Measurements from ENCODE around the gene PSTPIP2.
"Not testable (repeated sequence)": the region's sequence is repeated elsewhere in the genome, so short reads cannot be mapped to it uniquely, and the experiment has no call there.

Gene PSTPIP2

DNA sequence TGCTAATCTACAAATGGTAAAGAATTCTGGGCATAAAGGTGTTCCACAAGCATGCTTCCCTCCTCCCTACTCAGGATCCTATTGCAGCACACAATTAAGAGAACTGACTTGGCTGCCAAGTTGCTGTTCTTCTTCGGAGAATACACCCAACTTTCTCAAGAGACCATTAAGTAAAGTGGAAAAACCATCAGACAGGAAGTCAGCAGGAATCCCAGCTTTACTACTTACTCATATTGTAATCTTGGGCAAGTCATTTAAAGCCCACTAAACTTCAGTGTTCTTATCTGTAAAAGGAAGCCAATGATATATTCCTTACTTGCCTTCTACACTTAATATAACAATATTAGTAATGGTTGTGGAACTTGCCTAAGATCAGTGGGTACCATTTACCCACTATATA is 37.8 kb downstream of the PSTPIP2 start:
- no peak for DNase-seq

DNA sequence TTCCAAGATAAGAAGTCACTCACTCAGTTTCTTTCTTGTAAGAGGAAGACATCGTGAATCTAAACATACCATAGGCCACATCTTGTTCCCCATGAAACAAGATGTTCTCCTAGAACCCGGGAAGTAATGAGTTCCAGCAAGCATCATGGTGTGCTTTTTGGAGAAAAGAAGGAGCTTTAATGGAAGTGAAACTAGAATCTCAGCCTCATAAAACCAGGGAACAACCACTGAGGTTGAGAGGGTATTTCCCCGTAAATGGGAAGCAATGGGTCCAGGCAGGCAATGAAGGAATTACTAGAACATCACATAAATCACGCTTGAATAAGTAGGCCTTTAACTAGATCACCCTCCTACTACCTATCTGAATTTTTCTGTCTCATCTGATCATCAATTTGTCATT is 40.3 kb downstream of the PSTPIP2 start:
- DNase-seq, result no peak

DNA sequence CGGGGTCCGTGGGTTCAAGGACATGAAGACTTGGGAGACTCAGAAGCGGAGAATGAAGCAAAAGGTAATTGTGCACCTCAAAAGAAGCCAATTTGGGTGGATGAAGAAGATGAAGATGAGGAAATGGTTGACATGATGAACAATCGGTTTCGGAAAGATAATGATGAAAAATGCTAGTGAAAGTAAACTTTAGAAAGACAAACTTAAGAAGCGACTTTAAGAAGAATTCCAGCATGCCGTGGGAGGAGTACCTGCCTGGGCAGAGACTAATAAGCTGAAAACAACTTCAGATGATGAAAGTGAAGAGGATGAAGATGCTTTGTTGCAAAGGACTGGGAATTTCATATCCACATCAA is 43.5 kb downstream of the PSTPIP2 start:
- DNase-seq, result no peak

DNA sequence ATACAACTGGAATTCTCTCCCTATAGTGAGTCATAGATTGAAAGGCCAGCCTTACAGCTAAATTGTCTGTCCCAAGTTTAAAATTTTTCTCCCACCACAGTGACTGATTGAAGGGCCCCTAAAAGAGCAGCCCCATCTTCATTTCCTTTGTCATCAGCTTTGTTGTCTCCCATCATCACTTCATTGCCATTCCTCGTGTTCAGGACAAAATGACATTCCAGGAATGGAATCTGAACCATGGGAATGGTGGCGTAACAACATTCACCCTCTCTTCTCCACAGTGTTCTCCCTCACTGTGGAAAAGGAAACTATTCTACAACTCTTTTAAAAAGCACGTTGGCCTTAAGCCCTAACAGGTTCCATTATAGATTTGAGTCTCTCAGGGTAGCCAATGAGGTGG is 52.1 kb downstream of the PSTPIP2 start:
- DNase-seq, result no peak

DNA sequence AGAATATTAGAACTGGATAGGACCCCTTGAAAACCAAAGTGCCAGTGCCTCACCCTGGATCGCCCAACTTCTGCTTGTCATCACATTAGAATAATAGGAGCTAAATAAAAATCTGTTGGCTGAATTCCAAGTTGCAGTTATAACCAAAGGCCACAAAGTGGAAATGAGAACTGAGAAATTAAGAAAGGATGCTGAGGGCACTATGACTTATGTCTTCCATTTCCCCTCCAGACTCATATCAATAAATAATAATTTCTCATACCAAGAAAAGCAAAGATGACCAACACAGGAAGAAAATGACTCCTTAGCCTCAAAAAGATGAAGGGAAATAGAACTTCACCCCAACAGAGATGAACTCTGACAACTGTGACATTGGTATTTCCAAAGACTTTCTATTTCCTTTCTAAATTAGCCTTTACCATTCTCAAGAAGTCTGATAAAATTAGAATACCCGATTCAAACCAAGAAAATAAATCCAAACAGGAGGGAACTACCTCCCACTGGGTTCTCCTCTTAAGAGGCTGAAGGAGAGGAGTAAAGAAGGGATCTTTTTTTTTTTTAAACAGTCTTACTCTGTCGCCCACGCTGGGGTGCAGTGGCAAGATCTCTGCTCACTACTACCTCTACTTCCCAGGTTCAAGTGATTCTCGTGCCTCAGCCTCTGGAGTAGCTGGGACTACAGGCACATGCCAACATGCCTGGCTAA is 58.4 kb downstream of the PSTPIP2 start:
- DNase-seq, result no peak

DNA sequence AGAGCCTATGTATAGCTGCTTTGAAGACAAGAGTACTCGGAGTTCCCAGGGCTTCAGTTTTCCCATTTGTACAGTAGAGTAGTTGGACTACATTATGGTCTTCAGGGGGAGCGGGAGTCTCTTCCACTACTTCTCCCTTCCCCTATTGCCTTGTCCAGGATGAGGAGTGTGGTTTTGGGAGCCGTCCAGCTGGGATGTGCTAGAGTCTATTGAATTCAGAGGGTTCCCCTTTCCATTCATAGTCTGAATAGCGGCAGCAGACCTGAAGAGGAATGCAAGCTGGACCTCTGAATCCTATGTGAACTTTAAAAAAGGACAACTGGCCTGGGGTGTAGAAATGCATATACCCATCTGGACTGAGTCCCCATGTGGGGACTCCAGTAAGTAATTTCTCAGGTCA is 61.4 kb downstream of the PSTPIP2 start:
- DNase-seq, result no peak

GRCh38 chr18:46010050-46010449 is 62.0 kb downstream of the PSTPIP2 start:
- no peak for DNase-seq

- DNase-seq, result no peak
Observed at GRCh38 chr18:46009125-46009840, 62.8 kb downstream of the PSTPIP2 start.

- no peak for DNase-seq
Observed at GRCh38 chr18:46008531-46008930, 63.5 kb downstream of the PSTPIP2 start.

DNA sequence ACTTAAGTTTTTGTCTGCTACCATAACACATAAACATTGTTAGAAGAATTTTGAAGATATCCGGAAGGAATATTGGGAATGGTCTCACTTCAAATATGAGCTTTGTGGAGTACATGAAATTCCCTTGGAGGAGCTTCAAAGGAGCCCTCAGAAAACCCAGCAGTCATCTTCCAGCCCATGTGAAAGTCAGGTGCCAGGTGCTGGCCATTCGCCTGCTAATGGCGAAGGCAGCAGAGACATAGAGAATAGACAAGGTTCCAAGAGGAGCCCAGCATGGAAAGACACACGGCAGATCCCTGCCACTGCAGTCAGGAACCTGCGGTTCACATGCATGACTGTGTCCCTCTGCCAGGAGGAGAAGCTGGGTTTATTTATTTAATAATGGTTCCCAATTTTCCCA is 64.9 kb downstream of the PSTPIP2 start:
- no peak for DNase-seq

- no peak for DNase-seq
Observed at GRCh38 chr18:46002934-46003333, 69.1 kb downstream of the PSTPIP2 start.

- no peak for DNase-seq
Observed at GRCh38 chr18:46001892-46002291, 70.2 kb downstream of the PSTPIP2 start.

DNA sequence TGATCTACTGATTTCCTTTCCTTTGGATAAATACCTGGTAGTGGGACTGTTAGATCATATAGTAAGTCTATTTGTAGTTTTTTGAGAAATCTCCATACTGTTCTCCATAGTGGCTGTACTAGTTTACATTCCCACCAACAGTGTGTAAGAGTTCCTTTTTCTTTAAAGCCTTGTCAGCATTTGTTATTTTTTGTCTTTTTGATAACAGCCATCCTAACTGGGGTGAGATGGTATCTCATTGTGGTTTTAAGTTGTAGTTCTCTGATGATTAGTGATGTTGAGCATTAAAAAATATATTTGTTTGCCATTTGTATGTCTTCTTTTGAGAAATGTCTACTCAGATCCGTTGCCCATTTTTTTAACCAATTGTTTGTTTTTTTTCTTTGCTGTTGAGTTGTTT is 71.0 kb downstream of the PSTPIP2 start:
- DNase-seq, result no peak

GRCh38 chr18:45999536-45999935 is 72.5 kb downstream of the PSTPIP2 start:
- no peak for DNase-seq

GRCh38 chr18:45998244-45998643 is 73.8 kb downstream of the PSTPIP2 start:
- DNase-seq, result no peak

GRCh38 chr18:45997700-45998151 is 74.3 kb downstream of the PSTPIP2 start:
- no peak for DNase-seq

GRCh38 chr18:45995461-45995860 is 76.6 kb downstream of the PSTPIP2 start:
- no peak for DNase-seq

DNA sequence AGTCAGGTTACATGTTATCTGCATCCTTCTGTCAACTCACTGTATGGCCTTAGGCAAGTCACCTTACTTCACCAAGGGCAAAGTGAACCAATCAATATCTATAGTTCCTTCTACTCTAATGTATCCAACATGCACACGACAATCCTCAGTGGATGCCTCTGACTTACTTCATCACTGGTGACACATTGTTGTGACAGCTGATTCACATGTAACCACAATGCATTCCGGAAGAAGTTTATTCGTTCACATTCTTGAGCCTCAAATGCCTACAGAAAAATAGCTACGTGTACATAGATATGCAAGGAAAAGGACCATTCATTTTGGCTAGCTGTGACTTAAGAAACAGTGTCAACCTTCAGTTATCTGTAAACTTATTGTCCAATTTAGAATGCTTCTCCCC is 78.6 kb downstream of the PSTPIP2 start:
- no peak for DNase-seq

- DNase-seq, result not testable (repeated sequence)
Observed at GRCh38 chr18:45992527-45992926, 79.5 kb downstream of the PSTPIP2 start.

DNA sequence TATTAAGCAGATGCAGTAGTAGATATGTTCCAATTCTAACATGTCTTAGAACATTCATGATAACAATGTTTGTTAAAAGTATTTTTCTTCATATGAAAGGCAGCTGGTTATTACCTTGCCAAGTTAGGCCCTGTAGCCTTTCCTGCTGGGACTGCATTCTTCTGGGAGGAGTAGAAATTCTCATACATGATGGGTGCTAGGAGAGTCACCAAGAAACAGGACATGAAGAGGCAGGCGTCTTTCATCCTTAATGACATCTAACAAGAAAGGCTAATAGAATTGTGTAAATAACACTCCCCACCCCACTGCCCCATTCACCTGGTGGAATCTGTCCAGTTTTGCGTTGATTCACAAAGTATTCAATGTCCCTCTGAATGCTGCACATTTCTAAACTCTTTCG is 80.3 kb downstream of the PSTPIP2 start:
- no peak for DNase-seq

GRCh38 chr18:45984546-45985235 is 87.4 kb downstream of the PSTPIP2 start:
- DNase-seq, result no peak

DNA sequence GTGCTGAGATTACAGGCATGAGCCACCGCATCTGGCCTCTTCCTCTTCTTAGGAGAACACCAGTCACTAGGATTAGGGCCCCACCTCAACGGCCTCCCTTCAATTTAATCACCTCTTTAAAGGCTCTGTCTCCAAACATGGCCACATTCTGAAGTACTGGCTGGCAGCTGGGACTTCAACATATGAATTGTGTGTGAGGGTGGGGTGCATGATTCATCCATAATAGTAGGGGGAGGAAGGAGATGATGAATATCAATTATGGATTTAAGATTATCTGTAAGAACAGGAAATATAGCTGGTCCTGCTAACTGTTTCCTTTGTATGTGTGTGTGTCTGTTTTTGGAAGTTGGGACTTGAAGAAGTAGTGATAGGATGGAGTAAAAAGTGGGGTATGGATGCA is 90.2 kb downstream of the PSTPIP2 start:
- no peak for DNase-seq

GRCh38 chr18:45980229-45980628 is 91.8 kb downstream of the PSTPIP2 start:
- no peak for DNase-seq

DNA sequence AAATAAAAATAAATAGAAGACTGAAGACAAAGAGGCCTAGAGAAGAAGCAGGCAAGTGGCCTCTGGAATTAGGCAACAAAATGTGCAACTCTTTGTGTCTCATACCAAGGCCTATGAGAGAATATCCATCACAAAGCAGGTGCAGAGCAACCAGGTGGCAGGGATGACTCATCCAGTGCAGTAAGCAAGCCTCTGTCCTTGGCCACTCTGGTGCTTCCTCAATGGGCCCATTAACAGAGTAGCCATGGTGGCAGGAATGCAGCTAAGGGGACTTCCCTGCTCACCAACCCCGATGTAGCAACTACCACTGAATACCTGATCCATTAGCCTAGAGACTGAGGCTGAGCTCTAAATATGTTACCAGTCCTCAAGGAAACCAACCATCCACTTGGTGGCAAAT is 94.0 kb downstream of the PSTPIP2 start:
- DNase-seq, result no peak

Measured in NCI-H748 treated with DMSO at 0.1 percent for 48 hours (cell line).